ENCODE measurements around the gene CCNQ. TPM values are rescaled to one million over a fixed set of nuclear protein-coding genes. Genes with fewer than 3 reads are reported as not detected.

Gene CCNQ
- total RNA-seq, 1 experiment from 2014 or later: 33.9 TPM

DNA sequence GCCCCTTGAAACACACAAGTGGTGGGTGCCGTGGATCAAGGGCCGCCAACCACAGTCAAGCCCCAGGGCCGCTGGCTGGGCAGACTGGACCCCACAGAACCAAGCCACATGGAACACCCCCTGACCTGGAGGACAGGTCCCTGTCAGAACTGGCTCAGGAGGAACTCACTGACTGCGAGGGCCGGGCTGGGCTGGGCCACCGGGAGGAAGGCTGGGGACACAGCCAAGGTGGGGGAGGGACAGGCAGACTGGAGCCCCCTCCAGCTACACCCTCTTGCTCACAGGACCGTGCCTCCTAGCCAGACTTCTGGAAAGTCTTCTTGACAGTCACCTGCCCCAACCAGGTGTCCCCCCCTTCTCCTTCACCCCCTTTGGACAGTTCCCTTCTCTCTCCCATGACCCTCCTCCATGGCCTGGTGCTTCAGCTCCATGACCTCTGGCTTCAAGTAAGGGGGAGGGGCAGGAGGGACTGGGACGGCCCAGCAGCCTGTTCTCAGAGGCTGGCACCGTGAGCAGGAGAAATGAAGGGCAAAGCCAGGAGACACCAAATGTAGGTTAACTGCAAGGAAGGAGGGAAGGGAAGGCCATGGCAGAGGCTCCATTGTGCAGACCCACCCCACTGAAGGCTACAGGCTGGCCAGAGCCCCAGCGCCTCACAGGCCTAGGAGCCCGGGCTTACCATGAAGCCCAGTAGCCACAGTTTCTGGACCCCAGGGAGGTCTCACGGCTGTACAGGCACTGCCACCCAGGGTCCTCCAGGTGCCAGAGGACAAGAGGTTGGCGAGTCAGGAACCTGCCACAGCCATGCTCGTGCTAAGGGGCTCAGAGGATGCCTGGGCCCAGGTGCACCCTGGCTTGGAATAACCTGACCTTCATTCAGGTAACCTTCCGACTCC, 25.5 kb upstream of the CCNQ start:
- no peak overlapping the region for H3K4me3 ChIP-seq
- CTCF ChIA-PET: no interaction called here

DNA sequence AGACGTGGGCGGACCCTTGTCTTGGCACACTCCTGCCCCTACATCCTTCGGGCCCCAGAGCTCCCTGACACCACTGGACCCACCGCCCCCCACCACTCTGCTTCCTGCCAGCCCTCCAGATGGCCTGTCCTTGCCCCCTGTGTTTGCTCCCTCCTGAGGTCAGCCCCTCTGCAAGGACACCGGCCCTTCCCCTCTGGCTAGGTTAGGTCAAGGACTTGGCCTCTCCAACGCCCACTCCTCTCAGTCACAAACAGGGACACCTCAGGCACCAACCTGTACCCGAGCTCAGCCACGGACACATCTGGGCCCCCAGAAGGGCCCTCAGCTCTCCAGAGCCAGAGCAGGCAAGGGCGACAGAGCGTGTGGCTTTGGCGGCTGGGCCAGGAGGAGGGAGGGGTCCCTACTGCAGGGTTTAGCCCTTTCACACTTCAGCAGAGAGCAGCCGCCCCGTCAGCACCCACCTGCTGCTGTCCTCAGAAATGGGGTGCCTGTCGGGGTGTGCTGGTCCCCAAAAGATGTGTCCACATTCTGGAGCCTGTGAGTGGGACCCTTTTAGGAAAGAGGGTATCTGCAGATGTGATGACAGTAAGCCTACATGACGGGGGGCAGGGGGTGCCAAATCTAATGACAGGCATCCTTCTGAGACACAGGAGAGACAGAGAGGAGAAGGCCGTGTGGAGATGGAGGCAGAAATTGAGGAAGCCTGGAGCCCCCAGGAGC, 24.5 kb upstream of the CCNQ start:
- H3K4me2 ChIP-seq: no peak overlapping the region
- BruUV-seq (replicated peaks): no TSS peak

More for the DNA sequence above, 25.5 kb upstream of the CCNQ start:
- BruUV-seq (replicated peaks): no TSS peak
- no peak overlapping the region for H2AFZ ChIP-seq
- no peaks in the 10 kb centered on the region for H3K36me3 ChIP-seq (ENCODE audit: low read depth)
- peaks cover 63% of the 10 kb centered on the region for H3K27me3 ChIP-seq (ENCODE audit: insufficient read depth, low read depth)
- no peaks in the 10 kb centered on the region for H3K4me1 ChIP-seq (replicated peaks; ENCODE audit: insufficient read depth)
- intact Hi-C loops (cut with micrococcal nuclease; ENCODE audit: unreplicated experiment): no loop called here
- no peaks in the 10 kb centered on the region for H3K9me3 ChIP-seq (ENCODE audit: insufficient read depth, low read depth)
- TF ChIP-seq, protein P1, sequence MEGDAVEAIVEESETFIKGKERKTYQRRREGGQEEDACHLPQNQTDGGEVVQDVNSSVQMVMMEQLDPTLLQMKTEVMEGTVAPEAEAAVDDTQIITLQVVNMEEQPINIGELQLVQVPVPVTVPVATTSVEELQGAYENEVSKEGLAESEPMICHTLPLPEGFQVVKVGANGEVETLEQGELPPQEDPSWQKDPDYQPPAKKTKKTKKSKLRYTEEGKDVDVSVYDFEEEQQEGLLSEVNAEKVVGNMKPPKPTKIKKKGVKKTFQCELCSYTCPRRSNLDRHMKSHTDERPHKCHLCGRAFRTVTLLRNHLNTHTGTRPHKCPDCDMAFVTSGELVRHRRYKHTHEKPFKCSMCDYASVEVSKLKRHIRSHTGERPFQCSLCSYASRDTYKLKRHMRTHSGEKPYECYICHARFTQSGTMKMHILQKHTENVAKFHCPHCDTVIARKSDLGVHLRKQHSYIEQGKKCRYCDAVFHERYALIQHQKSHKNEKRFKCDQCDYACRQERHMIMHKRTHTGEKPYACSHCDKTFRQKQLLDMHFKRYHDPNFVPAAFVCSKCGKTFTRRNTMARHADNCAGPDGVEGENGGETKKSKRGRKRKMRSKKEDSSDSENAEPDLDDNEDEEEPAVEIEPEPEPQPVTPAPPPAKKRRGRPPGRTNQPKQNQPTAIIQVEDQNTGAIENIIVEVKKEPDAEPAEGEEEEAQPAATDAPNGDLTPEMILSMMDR (conservative IDR thresholded peaks at IDR 0.05): no peak
- TF ChIP-seq EZH2 (IDR thresholded peaks at IDR 0.05; ENCODE audit: low read depth): no peak
- POLR2A ChIA-PET (ENCODE audit: unreplicated experiment): interaction anchor here (0.6 kb wide), 1 partner anchor 16 kb away, joined by 3 read pairs; no protein-coding TSS in a partner anchor
- no peaks in the 10 kb centered on the region for H3K79me2 ChIP-seq (ENCODE audit: low read depth)
- DNase-seq: no peak
- no peak overlapping the region for H3K27ac ChIP-seq
- H4K20me1 ChIP-seq (ENCODE audit: insufficient read depth): no peaks in the 10 kb centered on the region
- no peaks in the 10 kb centered on the region for H3F3A ChIP-seq (ENCODE audit: insufficient read depth, low read depth)
- H3K4me2 ChIP-seq: no peak overlapping the region
- H3K9me2 ChIP-seq (ENCODE audit: insufficient read depth): no peaks in the 10 kb centered on the region

DNA sequence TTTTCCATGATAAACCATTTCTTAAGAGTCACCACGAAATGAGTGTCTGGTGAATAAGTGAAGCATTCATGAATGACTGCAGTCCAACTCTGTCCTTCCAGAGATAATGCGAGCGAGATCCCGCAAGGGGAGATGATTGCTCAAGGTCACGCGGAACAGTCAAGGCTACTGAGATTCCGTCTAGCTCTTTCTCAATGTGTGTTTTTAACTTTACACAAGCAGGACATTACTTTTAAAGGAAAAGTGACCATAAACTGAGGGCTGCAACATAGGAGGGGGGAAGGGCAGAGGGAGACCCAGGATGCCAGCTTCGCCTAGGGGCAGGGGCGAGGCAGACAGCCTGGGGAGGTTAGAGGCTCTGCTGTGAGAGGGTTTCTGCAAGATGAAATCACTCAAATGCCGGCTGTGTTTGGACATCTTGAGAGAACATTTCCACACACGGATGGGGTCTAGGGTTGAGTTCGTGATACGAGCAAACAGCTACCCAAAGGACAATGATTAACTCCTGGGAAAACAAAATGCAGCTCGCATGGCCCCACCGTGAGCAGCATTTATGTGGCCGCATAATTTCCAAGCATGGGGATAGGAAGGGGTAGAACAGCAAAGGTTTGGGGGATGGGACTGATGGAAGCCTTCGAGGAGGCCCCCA, 23.8 kb upstream of the CCNQ start:
- no peaks in the 10 kb centered on the region for H3K36me3 ChIP-seq (ENCODE audit: low read depth)
- H3F3A ChIP-seq (ENCODE audit: insufficient read depth, low read depth): no peaks in the 10 kb centered on the region
- H3K9me3 ChIP-seq (ENCODE audit: insufficient read depth, low read depth): no peaks in the 10 kb centered on the region
- no peak overlapping the region for H3K4me3 ChIP-seq
- H2AFZ ChIP-seq: no peak overlapping the region
- BruUV-seq (replicated peaks): no TSS peak
- no peak for TF ChIP-seq EZH2 (IDR thresholded peaks at IDR 0.05; ENCODE audit: low read depth)
- TF ChIP-seq, protein P1 (conservative IDR thresholded peaks at IDR 0.05): no peak
- CTCF ChIA-PET: no interaction called here
- no peak for DNase-seq
- POLR2A ChIA-PET (ENCODE audit: unreplicated experiment): no interaction called here
- no peaks in the 10 kb centered on the region for H3K79me2 ChIP-seq (ENCODE audit: low read depth)
- peaks cover 63% of the 10 kb centered on the region for H3K27me3 ChIP-seq (ENCODE audit: insufficient read depth, low read depth)
- H3K4me2 ChIP-seq: no peak overlapping the region
- no peaks in the 10 kb centered on the region for H3K4me1 ChIP-seq (replicated peaks; ENCODE audit: insufficient read depth)
- intact Hi-C loops (cut with micrococcal nuclease; ENCODE audit: unreplicated experiment): no loop called here
- no peaks in the 10 kb centered on the region for H4K20me1 ChIP-seq (ENCODE audit: insufficient read depth)
- H3K9me2 ChIP-seq (ENCODE audit: insufficient read depth): no peaks in the 10 kb centered on the region
- no peak overlapping the region for H3K27ac ChIP-seq

More for the DNA sequence above, 24.5 kb upstream of the CCNQ start:
- Histone ChIP-seq H4K20me1 (ENCODE audit: insufficient read depth) (no peaks in the 10 kb centered on the region), H3F3A (ENCODE audit: insufficient read depth, low read depth) (no peaks in the 10 kb centered on the region), H3K4me1 (replicated peaks; ENCODE audit: insufficient read depth) (no peaks in the 10 kb centered on the region), H3K4me3 (no peak overlapping the region), H3K36me3 (ENCODE audit: low read depth) (no peaks in the 10 kb centered on the region), H3K27me3 (ENCODE audit: insufficient read depth, low read depth) (peaks cover 63% of the 10 kb centered on the region), H3K9me2 (ENCODE audit: insufficient read depth) (no peaks in the 10 kb centered on the region), H3K27ac (no peak overlapping the region), H2AFZ (no peak overlapping the region), H3K79me2 (ENCODE audit: low read depth) (no peaks in the 10 kb centered on the region), H3K9me3 (ENCODE audit: insufficient read depth, low read depth) (no peaks in the 10 kb centered on the region)
- TF ChIP-seq EZH2 (IDR thresholded peaks at IDR 0.05; ENCODE audit: low read depth): no peak
- TF ChIP-seq, protein P1 (conservative IDR thresholded peaks at IDR 0.05): no peak
- CTCF ChIA-PET: no interaction called here
- intact Hi-C loops (cut with micrococcal nuclease; ENCODE audit: unreplicated experiment): no loop called here
- POLR2A ChIA-PET (ENCODE audit: unreplicated experiment): interaction anchor here (0.6 kb wide), 1 partner anchor 15 kb away, joined by 3 read pairs; no protein-coding TSS in a partner anchor
- DNase-seq: no peak
